Mucosa of gallbladder (tissue), 1 donor: ENCODE measurements around the gene CLDN25. TPM values are rescaled to one million over a fixed set of nuclear protein-coding genes. Genes with fewer than 3 reads are reported as not detected.
A peak's percentile ranks its signal among the peaks of the same experiment; 100 is the strongest.
"Not testable (repeated sequence)": the region's sequence is repeated elsewhere in the genome, so short reads cannot be mapped to it uniquely, and the experiment has no call there.

Experiments
- DNase-seq: peaks from one replicate; pipeline ENCODE4 v3.0.0-alpha.2; 2020; ENCODE audit warnings: low spot score
- total RNA-seq: library from RNA; stranded (reverse); gene quantifications from one replicate; pipeline ENCODE4 v1.2.1, GENCODE V29; 2021
- donor health status: DM: no; HTN: no; CAD: no.

Gene CLDN25
- not detected for total RNA-seq

DNA sequence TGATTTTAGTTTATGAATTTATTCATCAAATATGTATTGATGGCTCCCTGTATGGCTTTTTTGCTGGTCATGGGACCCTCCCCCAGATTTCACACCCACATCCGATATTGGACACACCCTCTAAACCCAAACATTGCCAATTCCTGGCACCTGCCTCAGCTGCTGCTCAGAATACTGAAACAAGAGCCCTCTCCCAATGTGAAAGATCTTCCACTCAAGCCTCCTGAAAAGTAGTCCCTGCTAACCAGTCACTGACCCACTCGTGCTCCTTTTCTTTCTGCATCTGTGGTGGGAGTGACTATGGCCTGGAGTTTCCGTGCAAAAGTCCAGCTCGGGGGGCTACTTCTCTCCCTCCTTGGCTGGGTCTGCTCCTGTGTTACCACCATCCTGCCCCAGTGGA lies at the start of gene CLDN25:
Gene CLDN25, plus strand, starts transcription at position 301 of the 400 bp plus-strand sequence. Its CDS starts 0 bp downstream, at position 301.
- no peak for DNase-seq

GRCh38 chr11:113730887-113731726 lies 48.5 kb upstream of the CLDN25 start:
- DNase-seq = peak; percentile 45

DNA sequence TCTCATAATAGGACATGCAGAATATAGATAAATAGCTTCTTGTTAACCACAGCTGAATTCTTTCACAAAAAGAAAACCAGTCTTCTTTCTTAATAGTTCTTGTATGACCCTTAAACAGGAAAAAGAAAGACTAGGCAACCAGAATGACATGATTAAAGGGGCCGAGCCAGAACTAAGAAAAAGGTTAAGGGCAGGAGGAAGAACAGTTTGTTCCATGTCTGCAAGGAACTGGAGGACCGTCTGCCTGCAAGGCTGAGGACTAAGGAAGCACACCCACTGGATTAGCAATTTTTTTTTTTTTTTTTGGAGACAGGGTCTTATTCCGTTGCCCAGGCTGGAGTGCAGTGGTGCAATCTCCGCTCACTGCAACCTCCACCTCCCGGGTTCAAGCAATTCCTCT lies 47.5 kb upstream of the CLDN25 start:
- DNase-seq = no peak

GRCh38 chr11:113736323-113736722 lies 43.3 kb upstream of the CLDN25 start:
- no peak for DNase-seq

DNA sequence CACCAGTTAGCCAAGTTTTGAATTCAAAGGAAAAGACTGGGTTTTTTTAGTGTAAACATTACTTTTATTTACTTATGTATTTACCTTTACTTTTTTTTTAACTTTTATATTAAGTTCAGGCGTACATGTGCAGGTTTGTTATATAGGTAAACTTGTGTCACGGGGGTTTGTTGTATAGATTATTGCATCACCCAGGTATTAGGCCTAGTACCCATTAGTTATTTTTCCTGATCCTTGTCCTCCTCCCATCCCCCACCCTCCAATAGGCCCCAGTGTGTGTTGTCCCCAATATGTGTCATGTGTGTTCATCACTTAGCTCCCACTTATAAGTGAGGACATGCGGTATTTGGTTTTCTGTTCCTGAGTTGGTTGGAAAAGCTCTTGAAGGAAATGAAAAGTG lies 26.7 kb upstream of the CLDN25 start:
- DNase-seq = no peak

DNA sequence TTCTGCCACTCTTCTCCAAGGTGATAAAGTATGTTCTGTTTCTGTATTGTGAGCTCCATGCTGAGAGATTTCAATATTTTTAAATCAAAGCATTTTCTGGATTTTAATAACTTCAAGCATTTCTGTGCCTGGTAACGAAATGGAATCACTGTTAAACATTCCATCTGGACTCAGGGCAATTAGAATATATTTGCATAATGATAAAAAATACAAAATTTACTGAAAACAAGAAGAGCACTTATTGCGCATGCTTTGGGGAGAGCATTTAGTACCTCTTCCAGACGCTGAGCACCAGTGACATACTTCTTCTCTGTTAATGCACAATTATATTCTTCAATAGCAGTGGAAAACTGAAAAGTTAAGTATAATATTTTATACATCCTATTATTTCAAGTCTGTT lies 19.4 kb upstream of the CLDN25 start:
- DNase-seq = no peak

GRCh38 chr11:113763040-113763439 lies 16.6 kb upstream of the CLDN25 start:
- not testable (repeated sequence) for DNase-seq

- no peak for DNase-seq
Observed at GRCh38 chr11:113764527-113765219, 14.9 kb upstream of the CLDN25 start.

DNA sequence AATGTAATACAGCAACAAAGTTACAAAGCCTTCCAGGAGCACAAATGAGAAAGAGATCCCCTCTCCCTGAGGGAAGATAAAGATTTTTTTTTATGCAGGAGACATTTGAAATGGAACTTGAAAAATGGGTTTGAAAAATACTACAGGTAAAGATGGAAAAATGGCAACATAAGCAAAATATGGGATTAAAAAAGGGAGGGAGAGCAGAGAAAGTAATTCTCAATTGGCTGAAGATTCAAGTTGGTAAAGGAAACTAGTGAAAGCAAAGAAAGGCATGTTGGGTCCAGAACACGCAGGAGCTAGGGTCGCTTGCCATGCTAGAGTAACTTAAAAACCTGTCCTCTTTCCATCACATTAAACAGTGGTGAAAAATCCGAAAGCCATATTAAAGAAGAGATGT lies 7.6 kb upstream of the CLDN25 start:
- no peak for DNase-seq

- no peak for DNase-seq
Observed at GRCh38 chr11:113773092-113773415, 6.5 kb upstream of the CLDN25 start.

DNA sequence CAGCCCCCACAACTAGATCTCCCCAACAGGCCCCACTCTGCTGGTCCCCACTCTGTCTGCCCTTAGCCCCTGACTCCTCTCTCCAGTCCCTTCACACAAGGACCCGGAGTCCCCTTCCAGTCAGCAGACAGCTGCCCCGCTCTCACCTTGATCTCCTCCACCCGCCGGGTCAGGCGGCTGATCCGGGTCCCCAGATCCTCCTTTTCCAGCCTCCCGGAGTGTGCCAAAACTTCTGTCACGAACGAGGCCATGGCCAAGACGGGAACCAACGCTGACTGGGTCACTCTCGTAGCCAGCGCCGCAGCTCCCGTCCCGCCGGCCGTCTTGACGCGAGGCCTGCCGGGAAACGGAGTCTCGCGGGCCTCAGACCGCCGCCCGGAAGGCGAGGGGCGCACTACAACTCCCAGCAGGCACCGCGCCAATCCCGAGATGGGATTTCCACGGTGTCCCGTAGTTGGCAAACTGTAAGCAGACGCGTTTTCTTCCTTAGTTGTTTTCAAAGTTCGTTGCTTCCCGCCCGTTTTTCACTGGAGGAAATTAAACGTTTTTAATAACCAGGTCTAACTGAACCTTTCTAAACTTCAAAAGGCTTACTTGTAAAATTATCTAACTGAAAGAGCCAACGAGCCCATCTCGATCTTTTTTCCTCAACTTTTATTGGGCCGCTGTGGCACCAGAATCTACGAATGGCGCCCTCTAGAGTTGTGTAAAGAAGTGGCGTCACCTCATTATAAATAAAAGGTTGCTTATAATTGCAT lies 6.0 kb upstream of the CLDN25 start, which contains the start of gene ZW10:
Gene ZW10, minus strand, starts transcription at position 277 of the 758 bp plus-strand sequence. Its CDS starts 26 bp downstream, at position 251.
- DNase-seq = peak; percentile 97

- DNase-seq = no peak
Observed at GRCh38 chr11:113774174-113774503, 5.5 kb upstream of the CLDN25 start.

GRCh38 chr11:113778111-113778910 lies 1.3 kb upstream of the CLDN25 start:
- peak; percentile 30 for DNase-seq

DNA sequence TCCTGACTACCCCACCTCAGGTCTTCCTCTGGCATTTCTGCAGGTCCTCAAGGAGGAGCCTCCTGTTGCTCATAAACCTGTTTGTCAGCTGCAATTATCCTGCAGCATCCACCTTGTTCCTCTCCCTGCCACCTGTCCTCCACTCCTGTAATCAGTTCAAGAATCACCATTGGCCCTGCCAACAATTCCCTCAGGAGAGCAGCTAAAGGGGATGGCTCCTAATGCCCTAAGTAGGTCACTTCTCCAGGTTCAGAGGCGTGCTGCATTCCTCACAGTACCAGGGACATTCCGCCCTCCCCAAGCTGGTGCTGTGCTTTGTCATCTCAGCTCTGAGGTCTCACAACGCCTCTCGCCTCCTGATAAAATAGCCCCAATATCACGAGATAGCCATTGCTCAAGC lies 2.1 kb downstream of the CLDN25 start:
- no peak for DNase-seq

DNA sequence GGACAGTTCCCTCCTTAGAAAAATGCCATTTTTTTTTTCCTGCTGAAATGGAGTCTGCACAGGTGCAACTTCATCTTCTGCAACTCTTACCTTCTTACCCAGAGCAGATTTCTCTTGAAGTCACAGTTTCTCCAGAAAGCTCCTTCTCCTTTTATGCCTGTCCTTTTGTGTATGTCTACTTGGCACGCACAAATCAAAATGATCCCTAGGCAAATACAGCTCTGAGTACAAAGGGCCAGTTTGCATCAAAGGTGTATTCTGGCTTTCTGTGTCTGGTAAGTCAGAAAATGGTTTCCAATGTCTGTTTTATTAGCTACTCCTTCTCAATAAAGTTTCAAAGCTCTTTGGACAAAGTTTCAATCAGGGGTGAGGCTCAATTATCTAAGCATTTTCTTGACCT lies 2.5 kb downstream of the CLDN25 start:
- DNase-seq = no peak

GRCh38 chr11:113789016-113789415 lies 9.4 kb downstream of the CLDN25 start:
- DNase-seq = not testable (repeated sequence)

GRCh38 chr11:113789675-113790320 lies 10.2 kb downstream of the CLDN25 start:
- no peak for DNase-seq

DNA sequence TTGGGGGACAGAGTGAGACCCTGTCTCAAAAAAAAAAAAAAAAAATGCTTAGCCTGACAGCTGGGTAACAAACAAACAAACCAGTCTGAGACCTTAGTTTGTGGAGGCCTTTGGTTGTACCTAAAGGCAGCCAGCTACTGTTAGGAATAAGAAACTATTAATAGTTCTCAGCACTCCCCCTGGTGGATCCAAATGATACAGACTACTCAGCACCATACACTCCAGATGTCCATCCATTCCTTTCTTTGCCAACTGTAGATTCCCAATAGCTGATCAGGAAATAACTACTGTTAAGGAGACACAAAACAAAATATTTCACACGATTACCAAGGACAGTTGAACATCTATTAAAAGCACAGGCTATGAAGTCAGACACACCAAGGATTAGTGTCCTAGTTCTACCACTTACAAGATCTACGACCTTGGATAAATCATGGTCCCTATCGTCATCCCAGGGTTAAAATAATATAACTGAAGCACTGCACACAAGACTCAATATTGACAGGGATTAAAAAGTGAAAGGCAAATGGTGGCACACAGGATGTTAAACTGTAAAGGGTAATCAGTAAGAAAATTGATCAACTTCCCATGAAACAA lies 17.2 kb downstream of the CLDN25 start:
- peak; percentile 44 for DNase-seq

GRCh38 chr11:113802621-113803020 lies 23.0 kb downstream of the CLDN25 start:
- no peak for DNase-seq

GRCh38 chr11:113805640-113806039 lies 26.0 kb downstream of the CLDN25 start:
- no peak for DNase-seq

GRCh38 chr11:113806406-113806805 lies 26.8 kb downstream of the CLDN25 start:
- no peak for DNase-seq
